ENCODE data around the gene RNF14. TPM values are rescaled to one million over a fixed set of nuclear protein-coding genes. Genes with fewer than 3 reads are reported as not detected.
"Not testable (repeated sequence)": the region's sequence is repeated elsewhere in the genome, so short reads cannot be mapped to it uniquely, and the experiment has no call there.

The RNF14 gene
- total RNA-seq, 6 experiments from 2014 or later: 34.8 to 54.8 (median 41.8) TPM

DNA sequence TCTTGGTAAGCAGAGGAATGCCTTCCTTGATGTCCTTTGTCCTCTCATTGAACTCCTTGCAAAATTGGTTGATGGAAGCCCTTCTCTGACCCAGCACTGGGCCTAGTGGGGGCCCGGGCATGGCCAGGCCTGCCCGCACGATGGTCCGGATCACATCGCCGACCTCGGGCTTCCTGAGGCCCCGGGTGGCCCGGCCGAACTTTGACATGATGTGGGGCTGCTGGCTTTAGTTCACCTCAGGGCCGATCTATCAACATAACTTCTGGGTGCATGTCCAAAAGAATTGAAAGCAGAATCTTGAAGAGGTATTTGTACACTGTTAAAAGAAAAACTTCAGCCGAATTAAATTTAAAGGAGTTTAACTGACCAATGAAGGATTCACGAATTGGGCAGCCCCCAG, 68.0 kb downstream of the RNF14 start:
- TF ChIP-seq, protein P1, sequence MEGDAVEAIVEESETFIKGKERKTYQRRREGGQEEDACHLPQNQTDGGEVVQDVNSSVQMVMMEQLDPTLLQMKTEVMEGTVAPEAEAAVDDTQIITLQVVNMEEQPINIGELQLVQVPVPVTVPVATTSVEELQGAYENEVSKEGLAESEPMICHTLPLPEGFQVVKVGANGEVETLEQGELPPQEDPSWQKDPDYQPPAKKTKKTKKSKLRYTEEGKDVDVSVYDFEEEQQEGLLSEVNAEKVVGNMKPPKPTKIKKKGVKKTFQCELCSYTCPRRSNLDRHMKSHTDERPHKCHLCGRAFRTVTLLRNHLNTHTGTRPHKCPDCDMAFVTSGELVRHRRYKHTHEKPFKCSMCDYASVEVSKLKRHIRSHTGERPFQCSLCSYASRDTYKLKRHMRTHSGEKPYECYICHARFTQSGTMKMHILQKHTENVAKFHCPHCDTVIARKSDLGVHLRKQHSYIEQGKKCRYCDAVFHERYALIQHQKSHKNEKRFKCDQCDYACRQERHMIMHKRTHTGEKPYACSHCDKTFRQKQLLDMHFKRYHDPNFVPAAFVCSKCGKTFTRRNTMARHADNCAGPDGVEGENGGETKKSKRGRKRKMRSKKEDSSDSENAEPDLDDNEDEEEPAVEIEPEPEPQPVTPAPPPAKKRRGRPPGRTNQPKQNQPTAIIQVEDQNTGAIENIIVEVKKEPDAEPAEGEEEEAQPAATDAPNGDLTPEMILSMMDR (IDR thresholded peaks at IDR 0.05): no peak
- no peak for TF ChIP-seq POLR2A (IDR thresholded peaks at IDR 0.05)
- H3K27me3 ChIP-seq: no peaks in the 10 kb centered on the region
- H3K36me3 ChIP-seq: no peaks in the 10 kb centered on the region
- intact Hi-C loops (cut with DNase I): no loop called here
- 90% methylated on average over 6 of the region's 13 CpGs for WGBS (ENCODE audit: insufficient coverage, low coverage, low lambda C conversion rate, missing lambda C conversion rate)
- H3K27ac ChIP-seq: no peak overlapping the region
- no peaks in the 10 kb centered on the region for H3K4me1 ChIP-seq
- ATAC-seq (no peak), DNase-seq (no peak)
- H3K9me3 ChIP-seq: no peaks in the 10 kb centered on the region
- H3K4me3 ChIP-seq: no peak overlapping the region

DNA sequence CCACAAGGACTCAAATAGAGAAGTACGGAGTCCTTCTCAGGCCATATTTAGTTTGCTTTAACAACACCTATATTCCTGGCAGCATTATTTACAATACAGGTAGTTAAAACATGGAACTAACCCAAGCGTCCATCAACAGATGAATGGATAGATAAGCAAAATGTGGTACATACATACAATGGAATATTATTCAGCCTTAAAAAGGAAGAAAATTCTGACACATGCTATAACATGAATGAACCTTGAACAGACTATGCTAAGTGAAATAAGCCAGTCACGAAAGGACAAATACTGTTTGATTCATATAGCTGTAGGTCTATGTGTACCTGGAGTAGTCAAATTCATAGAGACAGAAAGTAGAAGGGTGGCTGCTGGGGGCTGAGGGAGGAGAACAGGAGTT, 68.7 kb downstream of the RNF14 start:
- H3K4me1 ChIP-seq; H3K27me3 ChIP-seq; ATAC-seq; H3K9me3 ChIP-seq; H3K36me3 ChIP-seq; intact Hi-C loops (cut with DNase I); DNase-seq; H3K27ac ChIP-seq; H3K4me3 ChIP-seq: not testable (repeated sequence)
- WGBS (ENCODE audit: insufficient coverage, low coverage, low lambda C conversion rate, missing lambda C conversion rate): 82% methylated on average over 3 of the region's 3 CpGs

DNA sequence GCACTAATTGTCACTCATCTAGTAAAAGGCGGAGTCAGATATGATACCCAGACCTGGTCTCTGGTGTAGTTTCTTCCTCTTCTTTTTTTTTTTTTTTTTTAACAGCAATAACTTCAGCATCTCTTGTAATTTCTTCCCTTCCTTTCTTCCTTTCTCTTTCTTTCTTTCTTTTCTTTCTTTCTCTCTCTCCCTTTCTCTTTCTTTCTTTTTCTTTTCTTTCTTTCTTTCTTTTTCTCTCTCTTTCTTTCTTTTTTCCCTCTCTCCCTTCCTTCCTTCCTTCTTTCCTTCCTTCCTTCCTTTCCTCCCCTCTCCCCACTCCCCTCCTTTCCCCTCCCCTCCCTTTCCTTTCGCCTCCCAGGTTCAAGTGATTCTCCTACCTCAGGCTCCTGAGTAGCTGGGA, 69.8 kb downstream of the RNF14 start:
- Histone ChIP-seq H3K27me3 (no peaks in the 10 kb centered on the region), H3K4me1 (no peaks in the 10 kb centered on the region), H3K9me3 (no peaks in the 10 kb centered on the region), H3K4me3 (no peak overlapping the region), H3K27ac (no peak overlapping the region), H3K36me3 (no peaks in the 10 kb centered on the region)
- no peak for ATAC-seq
- DNase-seq: no peak
- no peak for TF ChIP-seq POLR2A (IDR thresholded peaks at IDR 0.05)
- TF ChIP-seq, protein P1 (IDR thresholded peaks at IDR 0.05): no peak
- intact Hi-C loops (cut with DNase I): no loop called here
- WGBS (ENCODE audit: insufficient coverage, low coverage, low lambda C conversion rate, missing lambda C conversion rate): 100% methylated on average over 2 of the region's 2 CpGs

Other genes starting within 250 kb of the RNF14 start
- gene PCDH1, start 90.7 kb upstream of the RNF14 start, total RNA-seq: 10 to 100 TPM; 20.8 to 44.1 (median 29.4) TPM
- gene DELE1, start 45.2 kb upstream of the RNF14 start, total RNA-seq: 10 to 100 TPM; 39.4 to 57.9 (median 43.8) TPM
- gene PCDH12, start 10.9 kb upstream of the RNF14 start, total RNA-seq: 1 to 10 TPM; 1.5 to 4.4 (median 1.9) TPM
- 10 to 100 TPM in 4 of 6 experiments, 1 to 10 TPM in 2; 6.3 to 22.1 (median 14.9) TPM for gene GNPDA1, start 43.9 kb downstream of the RNF14 start, total RNA-seq
- 10 to 100 TPM; 50.4 to 61.1 (median 57.1) TPM for gene NDFIP1, start 139.7 kb downstream of the RNF14 start, total RNA-seq

Data from right lobe of liver (tissue), 6 donors.